ENCODE measurements around the gene SINHCAF.
"Not testable (repeated sequence)": the region's sequence is repeated elsewhere in the genome, so short reads cannot be mapped to it uniquely, and the experiment has no call there.

SINHCAF gene

DNA sequence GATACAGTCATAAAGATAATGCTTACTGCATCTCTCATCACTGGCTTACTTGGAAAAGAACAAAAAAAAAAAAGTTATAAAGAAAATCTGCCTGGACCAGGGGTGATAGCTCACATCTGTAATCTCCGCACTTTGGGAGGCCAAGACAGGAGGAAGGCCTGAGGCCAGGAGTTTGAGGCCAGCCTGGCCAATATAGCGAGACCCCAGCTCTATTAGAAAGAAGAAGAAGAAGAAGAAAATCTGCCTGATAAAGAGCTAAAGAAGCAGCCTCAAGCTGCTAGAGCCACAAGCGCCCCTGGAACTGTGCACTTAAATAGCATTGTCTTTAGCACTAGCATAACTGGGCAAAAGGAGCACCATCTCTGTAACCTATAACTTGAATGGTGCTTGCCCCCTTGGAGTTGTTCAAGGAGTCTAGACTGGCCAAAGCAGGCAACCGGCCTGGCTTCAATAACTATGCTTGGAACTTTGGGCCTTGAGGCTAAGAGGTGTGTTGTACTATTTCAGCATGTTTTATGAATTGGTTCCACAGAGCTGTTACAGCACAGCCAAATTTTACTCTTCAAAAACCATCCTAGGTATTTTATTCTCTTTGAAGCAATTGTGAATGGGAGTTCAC is 53.2 kb downstream of the SINHCAF start:
- peaks cover 4% of the 10 kb centered on the region for H3K36me3 ChIP-seq (ENCODE audit: control insufficient read depth, insufficient read depth, low read length)
- H3K4me1 ChIP-seq (ENCODE audit: control insufficient read depth, insufficient read depth, low read length, poor library complexity, severe bottlenecking): no peaks in the 10 kb centered on the region
- H3K4me3 ChIP-seq (ENCODE audit: insufficient read depth, low read depth, low read length, poor library complexity, severe bottlenecking): no peak overlapping the region
- no peaks in the 10 kb centered on the region for H3K9me3 ChIP-seq (ENCODE audit: control insufficient read depth, low read length)
- no peaks in the 10 kb centered on the region for H3K27me3 ChIP-seq (replicated peaks; ENCODE audit: control insufficient read depth, insufficient read depth, low read length, poor library complexity, severe bottlenecking)
- no peak overlapping the region for H3K27ac ChIP-seq (ENCODE audit: insufficient read depth, low read length, poor library complexity, severe bottlenecking)
- DNase-seq: no peak

GRCh38 chr12:31267966-31268365 is 58.0 kb downstream of the SINHCAF start:
- H3K27me3 ChIP-seq (replicated peaks; ENCODE audit: control insufficient read depth, insufficient read depth, low read length, poor library complexity, severe bottlenecking): no peaks in the 10 kb centered on the region
- no peaks in the 10 kb centered on the region for H3K9me3 ChIP-seq (ENCODE audit: control insufficient read depth, low read length)
- no peak overlapping the region for H3K4me3 ChIP-seq (ENCODE audit: insufficient read depth, low read depth, low read length, poor library complexity, severe bottlenecking)
- no peak overlapping the region for H3K27ac ChIP-seq (ENCODE audit: insufficient read depth, low read length, poor library complexity, severe bottlenecking)
- no peak for DNase-seq
- no peaks in the 10 kb centered on the region for H3K36me3 ChIP-seq (ENCODE audit: control insufficient read depth, insufficient read depth, low read length)
- no peaks in the 10 kb centered on the region for H3K4me1 ChIP-seq (ENCODE audit: control insufficient read depth, insufficient read depth, low read length, poor library complexity, severe bottlenecking)

- no peaks in the 10 kb centered on the region for H3K27me3 ChIP-seq (replicated peaks; ENCODE audit: control insufficient read depth, insufficient read depth, low read length, poor library complexity, severe bottlenecking)
- H3K9me3 ChIP-seq (ENCODE audit: control insufficient read depth, low read length): no peaks in the 10 kb centered on the region
- no peak overlapping the region for H3K27ac ChIP-seq (ENCODE audit: insufficient read depth, low read length, poor library complexity, severe bottlenecking)
- H3K36me3 ChIP-seq (ENCODE audit: control insufficient read depth, insufficient read depth, low read length): no peaks in the 10 kb centered on the region
- no peak overlapping the region for H3K4me3 ChIP-seq (ENCODE audit: insufficient read depth, low read depth, low read length, poor library complexity, severe bottlenecking)
- no peak for DNase-seq
- H3K4me1 ChIP-seq (ENCODE audit: control insufficient read depth, insufficient read depth, low read length, poor library complexity, severe bottlenecking): no peaks in the 10 kb centered on the region
Measured at GRCh38 chr12:31265722-31266121, 60.2 kb downstream of the SINHCAF start.

DNA sequence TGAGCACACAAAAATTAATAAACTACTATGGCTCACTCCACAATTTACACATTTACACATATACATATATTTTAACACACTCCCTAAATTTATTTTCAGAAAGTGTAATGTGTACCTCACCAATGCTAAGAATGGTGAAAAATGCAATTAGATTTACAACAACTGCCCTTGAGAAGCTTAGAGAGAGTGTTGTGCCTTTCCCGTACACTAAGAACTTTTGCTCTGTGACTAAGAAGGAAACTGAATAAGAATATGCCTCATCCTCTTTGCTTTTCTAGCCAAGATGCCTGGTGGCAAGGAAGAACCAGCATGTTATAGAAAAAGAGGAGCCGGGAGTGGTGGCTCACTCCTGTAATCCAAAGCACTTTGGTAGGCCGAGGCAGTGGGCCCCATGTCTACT is 62.3 kb downstream of the SINHCAF start:
- Histone ChIP-seq H3K27ac (ENCODE audit: insufficient read depth, low read length, poor library complexity, severe bottlenecking) (no peak overlapping the region), H3K9me3 (ENCODE audit: control insufficient read depth, low read length) (no peaks in the 10 kb centered on the region)
- DNase-seq: no peak

GRCh38 chr12:31261744-31262143 is 64.2 kb downstream of the SINHCAF start:
- Histone ChIP-seq H3K27me3 (replicated peaks; ENCODE audit: control insufficient read depth, insufficient read depth, low read length, poor library complexity, severe bottlenecking) (no peaks in the 10 kb centered on the region), H3K4me1 (ENCODE audit: control insufficient read depth, insufficient read depth, low read length, poor library complexity, severe bottlenecking) (no peaks in the 10 kb centered on the region), H3K36me3 (ENCODE audit: control insufficient read depth, insufficient read depth, low read length) (no peaks in the 10 kb centered on the region), H3K27ac (ENCODE audit: insufficient read depth, low read length, poor library complexity, severe bottlenecking) (no peak overlapping the region), H3K4me3 (ENCODE audit: insufficient read depth, low read depth, low read length, poor library complexity, severe bottlenecking) (no peak overlapping the region), H3K9me3 (ENCODE audit: control insufficient read depth, low read length) (no peaks in the 10 kb centered on the region)
- no peak for DNase-seq

More for the DNA sequence above, 62.3 kb downstream of the SINHCAF start:
- H3K4me1 ChIP-seq (ENCODE audit: control insufficient read depth, insufficient read depth, low read length, poor library complexity, severe bottlenecking): no peaks in the 10 kb centered on the region
- no peaks in the 10 kb centered on the region for H3K27me3 ChIP-seq (replicated peaks; ENCODE audit: control insufficient read depth, insufficient read depth, low read length, poor library complexity, severe bottlenecking)
- no peaks in the 10 kb centered on the region for H3K36me3 ChIP-seq (ENCODE audit: control insufficient read depth, insufficient read depth, low read length)
- no peak overlapping the region for H3K4me3 ChIP-seq (ENCODE audit: insufficient read depth, low read depth, low read length, poor library complexity, severe bottlenecking)

DNA sequence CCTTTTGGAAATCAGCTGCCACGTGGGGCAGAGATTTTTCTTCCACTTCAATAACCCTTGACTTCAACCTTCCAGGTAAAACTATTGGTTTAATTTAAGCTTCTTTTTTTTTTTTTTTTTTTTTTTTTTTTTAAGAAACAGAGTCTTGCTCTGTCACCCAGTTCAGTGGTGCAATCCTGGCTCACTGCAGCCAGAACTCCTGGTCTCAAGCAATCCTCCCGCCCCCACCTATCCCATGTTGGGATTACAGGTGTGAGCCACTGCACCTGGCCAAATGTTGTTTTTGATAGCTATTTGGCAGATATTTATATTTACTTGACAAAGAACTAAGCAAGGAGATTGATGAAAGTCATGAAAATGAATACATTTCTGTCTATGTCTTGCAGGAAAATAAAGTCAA is 65.1 kb downstream of the SINHCAF start:
- Histone ChIP-seq H3K4me1 (ENCODE audit: control insufficient read depth, insufficient read depth, low read length, poor library complexity, severe bottlenecking) (no peaks in the 10 kb centered on the region), H3K36me3 (ENCODE audit: control insufficient read depth, insufficient read depth, low read length) (no peaks in the 10 kb centered on the region), H3K4me3 (ENCODE audit: insufficient read depth, low read depth, low read length, poor library complexity, severe bottlenecking) (no peak overlapping the region), H3K27ac (ENCODE audit: insufficient read depth, low read length, poor library complexity, severe bottlenecking) (no peak overlapping the region), H3K9me3 (ENCODE audit: control insufficient read depth, low read length) (no peaks in the 10 kb centered on the region), H3K27me3 (replicated peaks; ENCODE audit: control insufficient read depth, insufficient read depth, low read length, poor library complexity, severe bottlenecking) (no peaks in the 10 kb centered on the region)
- no peak for DNase-seq

DNA sequence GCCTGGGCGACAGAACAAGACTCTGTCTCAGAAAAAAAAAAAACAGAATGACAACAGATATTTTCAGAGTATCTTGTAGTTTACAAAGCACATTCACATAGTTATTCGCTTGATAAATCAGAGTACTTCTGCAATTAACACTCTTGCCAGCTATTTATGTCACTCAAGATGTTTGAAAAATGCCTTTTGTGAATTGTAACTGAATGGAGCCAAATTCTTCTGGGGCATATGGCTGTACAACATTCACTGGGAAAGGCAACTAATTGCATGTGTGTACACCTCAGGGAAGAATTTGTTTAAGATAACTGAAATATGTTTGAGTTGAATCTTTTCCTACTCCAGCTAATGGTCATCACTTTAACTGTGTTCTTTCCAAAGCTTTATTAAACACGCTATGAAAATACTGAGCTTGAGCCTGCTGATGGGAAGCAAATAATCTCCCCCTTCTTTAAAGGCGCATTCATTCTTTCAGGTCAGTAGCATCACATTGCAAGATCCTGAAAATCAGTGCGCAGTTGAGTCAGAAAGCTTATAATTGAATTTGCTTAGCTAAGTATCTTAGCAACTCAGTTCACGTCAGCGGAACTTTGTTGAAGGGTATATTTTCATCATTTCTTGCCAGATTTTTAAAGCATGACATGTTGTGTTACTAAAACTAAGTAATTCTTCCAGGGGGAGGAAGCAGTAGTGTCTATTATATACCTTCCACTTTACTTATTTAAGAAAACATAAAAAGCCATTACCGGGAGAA is 66.6 kb downstream of the SINHCAF start:
- no peaks in the 10 kb centered on the region for H3K4me1 ChIP-seq (ENCODE audit: control insufficient read depth, insufficient read depth, low read length, poor library complexity, severe bottlenecking)
- H3K36me3 ChIP-seq (ENCODE audit: control insufficient read depth, insufficient read depth, low read length): no peaks in the 10 kb centered on the region
- H3K27me3 ChIP-seq (replicated peaks; ENCODE audit: control insufficient read depth, insufficient read depth, low read length, poor library complexity, severe bottlenecking): no peaks in the 10 kb centered on the region
- no peak for DNase-seq
- H3K27ac ChIP-seq (ENCODE audit: insufficient read depth, low read length, poor library complexity, severe bottlenecking): no peak overlapping the region
- H3K4me3 ChIP-seq (ENCODE audit: insufficient read depth, low read depth, low read length, poor library complexity, severe bottlenecking): no peak overlapping the region
- no peaks in the 10 kb centered on the region for H3K9me3 ChIP-seq (ENCODE audit: control insufficient read depth, low read length)

DNA sequence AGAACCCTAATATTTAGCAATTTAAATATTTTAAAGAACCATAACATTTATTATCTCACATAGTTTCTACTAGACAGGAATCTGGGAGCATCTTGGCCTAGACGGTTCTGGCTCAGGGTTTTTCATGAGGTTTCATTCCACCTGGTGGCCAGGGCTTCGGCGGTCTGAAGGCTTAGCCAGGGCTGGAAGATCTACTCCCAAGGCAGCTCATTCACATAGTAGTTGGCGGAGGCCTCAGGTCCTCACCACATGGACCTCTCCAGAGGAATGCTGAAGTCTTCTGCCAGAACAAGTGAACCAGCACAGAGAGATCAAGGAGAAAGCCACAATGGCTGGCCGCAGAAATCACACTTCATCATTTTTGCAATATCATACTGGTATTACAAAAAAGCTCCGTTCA is 68.2 kb downstream of the SINHCAF start:
- no peak for DNase-seq
- H3K36me3 ChIP-seq (ENCODE audit: control insufficient read depth, insufficient read depth, low read length): no peaks in the 10 kb centered on the region
- no peak overlapping the region for H3K4me3 ChIP-seq (ENCODE audit: insufficient read depth, low read depth, low read length, poor library complexity, severe bottlenecking)
- no peak overlapping the region for H3K27ac ChIP-seq (ENCODE audit: insufficient read depth, low read length, poor library complexity, severe bottlenecking)
- no peaks in the 10 kb centered on the region for H3K9me3 ChIP-seq (ENCODE audit: control insufficient read depth, low read length)
- H3K27me3 ChIP-seq (replicated peaks; ENCODE audit: control insufficient read depth, insufficient read depth, low read length, poor library complexity, severe bottlenecking): no peaks in the 10 kb centered on the region
- no peaks in the 10 kb centered on the region for H3K4me1 ChIP-seq (ENCODE audit: control insufficient read depth, insufficient read depth, low read length, poor library complexity, severe bottlenecking)

- not testable (repeated sequence) for H3K4me1 ChIP-seq (ENCODE audit: control insufficient read depth, insufficient read depth, low read length, poor library complexity, severe bottlenecking); H3K27ac ChIP-seq (ENCODE audit: insufficient read depth, low read length, poor library complexity, severe bottlenecking); H3K27me3 ChIP-seq (replicated peaks; ENCODE audit: control insufficient read depth, insufficient read depth, low read length, poor library complexity, severe bottlenecking); H3K4me3 ChIP-seq (ENCODE audit: insufficient read depth, low read depth, low read length, poor library complexity, severe bottlenecking); DNase-seq; H3K36me3 ChIP-seq (ENCODE audit: control insufficient read depth, insufficient read depth, low read length); H3K9me3 ChIP-seq (ENCODE audit: control insufficient read depth, low read length)
Measured at GRCh38 chr12:31251707-31252611, 74.0 kb downstream of the SINHCAF start.

DNA sequence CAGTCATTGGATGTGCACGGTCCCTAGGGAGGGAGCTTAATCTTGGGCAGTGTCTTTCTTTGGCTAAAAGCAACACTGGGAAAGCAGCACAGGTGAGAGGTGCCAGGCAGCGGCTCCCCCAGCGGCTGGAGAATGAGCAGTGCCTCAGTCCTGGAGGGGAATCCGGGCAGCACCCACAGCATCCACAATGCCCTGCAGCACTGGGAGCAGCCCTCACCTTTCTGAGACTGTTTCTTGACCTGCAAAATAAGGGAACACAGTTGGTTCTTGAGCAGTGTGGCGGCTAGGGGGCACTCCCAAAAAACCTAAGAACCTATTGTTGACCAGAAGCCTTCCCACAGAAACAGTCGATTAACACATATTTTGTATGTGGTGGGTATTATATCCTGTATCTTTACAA is 75.8 kb downstream of the SINHCAF start:
- no peaks in the 10 kb centered on the region for H3K4me1 ChIP-seq (ENCODE audit: control insufficient read depth, insufficient read depth, low read length, poor library complexity, severe bottlenecking)
- no peaks in the 10 kb centered on the region for H3K9me3 ChIP-seq (ENCODE audit: control insufficient read depth, low read length)
- H3K27ac ChIP-seq (ENCODE audit: insufficient read depth, low read length, poor library complexity, severe bottlenecking): no peak overlapping the region
- H3K27me3 ChIP-seq (replicated peaks; ENCODE audit: control insufficient read depth, insufficient read depth, low read length, poor library complexity, severe bottlenecking): no peaks in the 10 kb centered on the region
- no peaks in the 10 kb centered on the region for H3K36me3 ChIP-seq (ENCODE audit: control insufficient read depth, insufficient read depth, low read length)
- H3K4me3 ChIP-seq (ENCODE audit: insufficient read depth, low read depth, low read length, poor library complexity, severe bottlenecking): no peak overlapping the region
- no peak for DNase-seq

Measured in effector memory CD4-positive, alpha-beta T cell (primary cell).